ENCODE results near the gene MMD. TPM values are rescaled to one million over a fixed set of nuclear protein-coding genes. Genes with fewer than 3 reads are reported as not detected.

The MMD gene
- total and polyA plus RNA-seq, 9 of the 15 experiments (the other 6 are each of a cell fraction or from before 2014, with no cell fraction given): 3.1 to 18.9 (median 10.7) TPM

DNA sequence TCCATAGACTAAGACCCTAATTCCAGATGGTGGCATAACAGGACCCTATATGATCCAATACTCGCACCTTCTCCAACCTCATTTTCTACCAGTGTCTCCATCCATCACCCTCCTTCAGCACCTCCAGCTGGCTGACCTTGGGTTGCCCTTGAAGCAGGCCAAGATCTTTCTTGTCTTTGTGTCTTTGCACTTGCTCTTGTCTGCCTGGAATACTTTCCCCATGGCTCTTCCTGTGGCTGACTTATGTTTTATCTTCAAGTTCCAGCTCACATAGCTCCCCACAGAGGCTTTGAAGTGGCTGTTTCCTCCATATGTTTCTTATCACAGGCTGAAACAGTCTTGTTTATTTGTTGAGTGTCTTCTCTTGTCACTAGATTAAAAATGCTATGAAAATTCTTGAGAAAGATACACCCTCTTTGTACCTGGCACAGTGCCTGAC lies 29.6 kb upstream of the MMD start (continued):
- TF ChIP-seq MTA3 (IDR thresholded peaks at IDR 0.05; ENCODE audit: borderline replicate concordance) (peak; percentile 83), HDAC1 (IDR thresholded peaks at IDR 0.05) (peak in 1 of 2 experiments; percentile 81; a peak in 2 of 4 replicates), CXXC5 (CRISPR knock-in tag; IDR thresholded peaks at IDR 0.05) (no peak; the same call in 1 of the 2 replicates), TCF7L2 (IDR thresholded peaks at IDR 0.05; ENCODE audit: low read depth, low read length) (peak; percentile 93), NFE2L1 (tag; IDR thresholded peaks at IDR 0.05; ENCODE audit: borderline replicate concordance, low read depth) (no peak), BRD4 (IDR thresholded peaks at IDR 0.05) (no peak), SUPT5H (IDR thresholded peaks at IDR 0.05) (no peak), SLC30A9 (CRISPR knock-in tag; IDR thresholded peaks at IDR 0.05) (no peak), ZNF347 (CRISPR knock-in tag; IDR thresholded peaks at IDR 0.05; ENCODE audit: low read depth) (no peak), ZEB2 (IDR thresholded peaks at IDR 0.05) (peak; percentile 90), ETV5 (CRISPR knock-in tag; IDR thresholded peaks at IDR 0.05; ENCODE audit: low read depth) (peak; percentile 64; the same call in 1 of the 2 replicates), NCOA2 (IDR thresholded peaks at IDR 0.05; ENCODE audit: partially characterized antibody in 2 of 2) (peak; percentile 18 to 53), GABPA (tag; conservative IDR thresholded peaks at IDR 0.05; ENCODE audit: low read depth) (peak; percentile 66), MBD2 (IDR thresholded peaks at IDR 0.05; ENCODE audit: borderline replicate concordance, low read depth) (peak; percentile 42; the same call in 1 of the 2 replicates), KLF13 (tag; IDR thresholded peaks at IDR 0.05; ENCODE audit: borderline replicate concordance, low read depth) (no peak), CTBP1 (IDR thresholded peaks at IDR 0.05; ENCODE audit: borderline replicate concordance) (peak; percentile 96), POLR2AphosphoS5 (IDR thresholded peaks at IDR 0.05; ENCODE audit: control insufficient read depth, insufficient read depth, low read depth, low read length) (peak; percentile 97)
- TF ChIP-seq, protein P1, sequence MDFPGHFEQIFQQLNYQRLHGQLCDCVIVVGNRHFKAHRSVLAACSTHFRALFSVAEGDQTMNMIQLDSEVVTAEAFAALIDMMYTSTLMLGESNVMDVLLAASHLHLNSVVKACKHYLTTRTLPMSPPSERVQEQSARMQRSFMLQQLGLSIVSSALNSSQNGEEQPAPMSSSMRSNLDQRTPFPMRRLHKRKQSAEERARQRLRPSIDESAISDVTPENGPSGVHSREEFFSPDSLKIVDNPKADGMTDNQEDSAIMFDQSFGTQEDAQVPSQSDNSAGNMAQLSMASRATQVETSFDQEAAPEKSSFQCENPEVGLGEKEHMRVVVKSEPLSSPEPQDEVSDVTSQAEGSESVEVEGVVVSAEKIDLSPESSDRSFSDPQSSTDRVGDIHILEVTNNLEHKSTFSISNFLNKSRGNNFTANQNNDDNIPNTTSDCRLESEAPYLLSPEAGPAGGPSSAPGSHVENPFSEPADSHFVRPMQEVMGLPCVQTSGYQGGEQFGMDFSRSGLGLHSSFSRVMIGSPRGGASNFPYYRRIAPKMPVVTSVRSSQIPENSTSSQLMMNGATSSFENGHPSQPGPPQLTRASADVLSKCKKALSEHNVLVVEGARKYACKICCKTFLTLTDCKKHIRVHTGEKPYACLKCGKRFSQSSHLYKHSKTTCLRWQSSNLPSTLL (IDR thresholded peaks at IDR 0.05): 0 out of 2 replicates have a peak, but pooled peaks have one; percentile 15
- TF ChIP-seq, protein P2, sequence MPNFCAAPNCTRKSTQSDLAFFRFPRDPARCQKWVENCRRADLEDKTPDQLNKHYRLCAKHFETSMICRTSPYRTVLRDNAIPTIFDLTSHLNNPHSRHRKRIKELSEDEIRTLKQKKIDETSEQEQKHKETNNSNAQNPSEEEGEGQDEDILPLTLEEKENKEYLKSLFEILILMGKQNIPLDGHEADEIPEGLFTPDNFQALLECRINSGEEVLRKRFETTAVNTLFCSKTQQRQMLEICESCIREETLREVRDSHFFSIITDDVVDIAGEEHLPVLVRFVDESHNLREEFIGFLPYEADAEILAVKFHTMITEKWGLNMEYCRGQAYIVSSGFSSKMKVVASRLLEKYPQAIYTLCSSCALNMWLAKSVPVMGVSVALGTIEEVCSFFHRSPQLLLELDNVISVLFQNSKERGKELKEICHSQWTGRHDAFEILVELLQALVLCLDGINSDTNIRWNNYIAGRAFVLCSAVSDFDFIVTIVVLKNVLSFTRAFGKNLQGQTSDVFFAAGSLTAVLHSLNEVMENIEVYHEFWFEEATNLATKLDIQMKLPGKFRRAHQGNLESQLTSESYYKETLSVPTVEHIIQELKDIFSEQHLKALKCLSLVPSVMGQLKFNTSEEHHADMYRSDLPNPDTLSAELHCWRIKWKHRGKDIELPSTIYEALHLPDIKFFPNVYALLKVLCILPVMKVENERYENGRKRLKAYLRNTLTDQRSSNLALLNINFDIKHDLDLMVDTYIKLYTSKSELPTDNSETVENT (CRISPR knock-in tag; IDR thresholded peaks at IDR 0.05): 0 out of 2 replicates have a peak, but pooled peaks have one; percentile 33
- TF ChIP-seq, protein P3, sequence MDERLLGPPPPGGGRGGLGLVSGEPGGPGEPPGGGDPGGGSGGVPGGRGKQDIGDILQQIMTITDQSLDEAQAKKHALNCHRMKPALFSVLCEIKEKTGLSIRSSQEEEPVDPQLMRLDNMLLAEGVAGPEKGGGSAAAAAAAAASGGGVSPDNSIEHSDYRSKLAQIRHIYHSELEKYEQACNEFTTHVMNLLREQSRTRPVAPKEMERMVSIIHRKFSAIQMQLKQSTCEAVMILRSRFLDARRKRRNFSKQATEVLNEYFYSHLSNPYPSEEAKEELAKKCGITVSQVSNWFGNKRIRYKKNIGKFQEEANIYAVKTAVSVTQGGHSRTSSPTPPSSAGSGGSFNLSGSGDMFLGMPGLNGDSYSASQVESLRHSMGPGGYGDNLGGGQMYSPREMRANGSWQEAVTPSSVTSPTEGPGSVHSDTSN (CRISPR knock-in tag; IDR thresholded peaks at IDR 0.05; ENCODE audit: low read depth): no peak
- TF ChIP-seq, protein P3 (tag; conservative IDR thresholded peaks at IDR 0.05; ENCODE audit: low read depth): peak; percentile 81

All from K562 (cell line).